K562 (cell line): ENCODE results near the gene TRAF7. TPM values are rescaled to one million over a fixed set of nuclear protein-coding genes. Genes with fewer than 3 reads are reported as not detected.

Experiments
- ADNP ChIP-seq: fragments of 200-800 bp; sonication (Bioruptor generic); IDR thresholded peaks from 2 replicates; pipeline ENCODE4 v1.6.1; 2016; ENCODE audit warnings: missing genetic modification characterization, missing compliant biosample characterization
- CEBPB ChIP-seq: fragments of 450-650 bp; IDR thresholded peaks from 2 replicates; pipeline ENCODE4 v1.6.1; 2016; ENCODE audit warnings: missing genetic modification characterization, missing compliant biosample characterization
- CREBBP ChIP-seq: IDR thresholded peaks from one replicate; pipeline ENCODE4 v1.6.1; 2012; ENCODE audit warnings: low read depth, mild to moderate bottlenecking, control low read depth, inconsistent platforms, low read length
- CTBP1 ChIP-seq: fragments of 450-650 bp; IDR thresholded peaks from 2 replicates; pipeline ENCODE4 v1.6.1; 2016; ENCODE audit warnings: borderline replicate concordance
- DNMT1 ChIP-seq: fragments of 450-650 bp; IDR thresholded peaks from 2 replicates; pipeline ENCODE4 v1.6.1; 2016; ENCODE audit warnings: antibody characterized with exemption, mild to moderate bottlenecking
- HDAC2 ChIP-seq: fragments of 450-650 bp; IDR thresholded peaks from 2 replicates; pipeline ENCODE4 v1.6.1; 2016; ENCODE audit warnings: mild to moderate bottlenecking
- HDAC3 ChIP-seq: fragments of 450-650 bp; IDR thresholded peaks from 2 replicates; pipeline ENCODE4 v1.6.1; 2018; ENCODE audit warnings: borderline replicate concordance, mild to moderate bottlenecking, moderate library complexity; ENCODE audit not compliant: partially characterized antibody
- JUNB ChIP-seq: fragments of 450-650 bp; formaldehyde crosslinking; conservative IDR thresholded peaks from 2 replicates; pipeline ENCODE4 v1.4.0; 2020; ENCODE audit warnings: mild to moderate bottlenecking
- MCM5 ChIP-seq: fragments of 450-650 bp; IDR thresholded peaks from 2 replicates; pipeline ENCODE4 v1.6.1; 2016; ENCODE audit warnings: low read depth
- MEF2A ChIP-seq: IDR thresholded peaks from 2 replicates; pipeline ENCODE4 v1.6.1; 2011; ENCODE audit warnings: low read depth, mild to moderate bottlenecking, low read length, moderate library complexity; ENCODE audit not compliant: control insufficient read depth
- MTF1 ChIP-seq: fragments of 250-450 bp; sonication (Bioruptor Pico); IDR thresholded peaks from 2 replicates; pipeline ENCODE4 v1.9.0; 2021; ENCODE audit warnings: moderate library complexity, mild to moderate bottlenecking, inconsistent platforms, borderline replicate concordance
- NR2F6 ChIP-seq: fragments of 450-650 bp; formaldehyde crosslinking; IDR thresholded peaks from 2 replicates; pipeline ENCODE4 v1.4.0; 2020; ENCODE audit warnings: mild to moderate bottlenecking
- PHF21A ChIP-seq: fragments of 450-650 bp; IDR thresholded peaks from 2 replicates; pipeline ENCODE4 v1.6.1; 2017; ENCODE audit warnings: low read depth, borderline replicate concordance
- POLR3G ChIP-seq: IDR thresholded peaks from 2 replicates; pipeline ENCODE4 v1.6.1; 2011; ENCODE audit not compliant: insufficient read length, insufficient replicate concordance; ENCODE audit errors: extremely low read depth
- TGIF2 ChIP-seq: sonication (generic); formaldehyde crosslinking; IDR thresholded peaks from 2 replicates; pipeline ENCODE4 v1.8.1; 2022; ENCODE audit warnings: mild to moderate bottlenecking, missing genetic modification reagents, moderate library complexity
- ZBTB8A ChIP-seq: fragments of 450-650 bp; IDR thresholded peaks from 2 replicates; pipeline ENCODE4 v1.6.1; 2018; ENCODE audit warnings: mild to moderate bottlenecking, moderate library complexity; ENCODE audit not compliant: partially characterized antibody
- ZC3H4 ChIP-seq: sonication (generic); formaldehyde crosslinking; IDR thresholded peaks from 2 replicates; pipeline ENCODE4 v1.9.0; 2021; ENCODE audit warnings: missing genetic modification reagents, borderline replicate concordance
- ZNF384 ChIP-seq: IDR thresholded peaks from 2 replicates; pipeline ENCODE4 v1.6.1; 2012; ENCODE audit warnings: low read depth, low read length, improper control_type of control experiment
- ZNF518B ChIP-seq: fragments of 250-450 bp; sonication (Bioruptor Pico); IDR thresholded peaks from 2 replicates; pipeline ENCODE4 v1.5.0; 2021; ENCODE audit warnings: mild to moderate bottlenecking, moderate library complexity
- polyA plus RNA-seq, 8 experiments: library from polyadenylated mRNA; depleted of rRNA in 4 of 8; stranded (reverse) in 5 of 8; unstranded in 3 of 8; fragments of >200 nt; fragmentation: Nextera tagmentation in 2 of 8; fragmentation: Illumina TruSeq in 1 of 8; extraction: Ambion mirVana in 2 of 8; extraction: Trizol in 1 of 8; gene quantifications; 2 replicates each; pipeline versions ENCODE4 v1.2.1 to v1.2.3, GENCODE V29; 2011 to 2014; ENCODE audit warnings: inconsistent platforms in 1 of 8, missing spikeins in 1 of 8
- total RNA-seq, 7 experiments: library from RNA; depleted of rRNA in 6 of 7; stranded (reverse); fragments of >200 nt in 6 of 7; fragmentation: Illumina TruSeq in 2 of 7; extraction: Trizol in 2 of 7; gene quantifications; 2 replicates each; pipeline versions ENCODE4 v1.2.1 to v1.2.3, GENCODE V29; 2011 to 2021; ENCODE audit warnings: low replicate concordance in 1 of 7
- TF ChIP-seq, protein P1 (sequence below): sonication (generic); formaldehyde crosslinking; IDR thresholded peaks from 2 replicates; pipeline ENCODE4 v1.4.0; 2020; ENCODE audit warnings: mild to moderate bottlenecking, missing genetic modification reagents
- TF ChIP-seq, protein P2 (sequence below): fragments of 450-650 bp; IDR thresholded peaks from 2 replicates; pipeline ENCODE4 v1.6.1; 2016; ENCODE audit warnings: missing biosample characterization, missing genetic modification characterization
- TF ChIP-seq, protein P3 (sequence below): fragments of 450-650 bp; formaldehyde crosslinking; IDR thresholded peaks from 2 replicates; pipeline ENCODE4 v1.4.0; 2022; ENCODE audit warnings: missing genetic modification characterization

Gene TRAF7
- total and polyA plus RNA-seq, 9 of the 15 experiments (the other 6 are each of a cell fraction or from before 2014, with no cell fraction given): 1.1 to 113 (median 41.6) TPM

- TF ChIP-seq MCM5 (no peak), TGIF2 (CRISPR knock-in tag) (no peak), ZC3H4 (CRISPR knock-in tag) (no peak), CTBP1 (peak; percentile 98), CREBBP (no peak), DNMT1 (no peak), PHF21A (no peak), CEBPB (tag) (peak; percentile 98), NR2F6 (CRISPR knock-in tag) (no peak), POLR3G (no peak), HDAC2 (no peak), MTF1 (CRISPR knock-in tag) (no peak), HDAC3 (no peak), ZBTB8A (no peak), ADNP (tag) (no peak), ZNF518B (CRISPR knock-in tag) (no peak), MEF2A (no peak), JUNB (CRISPR knock-in tag) (no peak), ZNF384 (no peak)
- TF ChIP-seq, protein P1, sequence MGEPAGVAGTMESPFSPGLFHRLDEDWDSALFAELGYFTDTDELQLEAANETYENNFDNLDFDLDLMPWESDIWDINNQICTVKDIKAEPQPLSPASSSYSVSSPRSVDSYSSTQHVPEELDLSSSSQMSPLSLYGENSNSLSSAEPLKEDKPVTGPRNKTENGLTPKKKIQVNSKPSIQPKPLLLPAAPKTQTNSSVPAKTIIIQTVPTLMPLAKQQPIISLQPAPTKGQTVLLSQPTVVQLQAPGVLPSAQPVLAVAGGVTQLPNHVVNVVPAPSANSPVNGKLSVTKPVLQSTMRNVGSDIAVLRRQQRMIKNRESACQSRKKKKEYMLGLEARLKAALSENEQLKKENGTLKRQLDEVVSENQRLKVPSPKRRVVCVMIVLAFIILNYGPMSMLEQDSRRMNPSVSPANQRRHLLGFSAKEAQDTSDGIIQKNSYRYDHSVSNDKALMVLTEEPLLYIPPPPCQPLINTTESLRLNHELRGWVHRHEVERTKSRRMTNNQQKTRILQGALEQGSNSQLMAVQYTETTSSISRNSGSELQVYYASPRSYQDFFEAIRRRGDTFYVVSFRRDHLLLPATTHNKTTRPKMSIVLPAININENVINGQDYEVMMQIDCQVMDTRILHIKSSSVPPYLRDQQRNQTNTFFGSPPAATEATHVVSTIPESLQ (CRISPR knock-in tag): no peak
- TF ChIP-seq, protein P2, sequence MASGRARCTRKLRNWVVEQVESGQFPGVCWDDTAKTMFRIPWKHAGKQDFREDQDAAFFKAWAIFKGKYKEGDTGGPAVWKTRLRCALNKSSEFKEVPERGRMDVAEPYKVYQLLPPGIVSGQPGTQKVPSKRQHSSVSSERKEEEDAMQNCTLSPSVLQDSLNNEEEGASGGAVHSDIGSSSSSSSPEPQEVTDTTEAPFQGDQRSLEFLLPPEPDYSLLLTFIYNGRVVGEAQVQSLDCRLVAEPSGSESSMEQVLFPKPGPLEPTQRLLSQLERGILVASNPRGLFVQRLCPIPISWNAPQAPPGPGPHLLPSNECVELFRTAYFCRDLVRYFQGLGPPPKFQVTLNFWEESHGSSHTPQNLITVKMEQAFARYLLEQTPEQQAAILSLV (tag): no peak
- TF ChIP-seq, protein P3, sequence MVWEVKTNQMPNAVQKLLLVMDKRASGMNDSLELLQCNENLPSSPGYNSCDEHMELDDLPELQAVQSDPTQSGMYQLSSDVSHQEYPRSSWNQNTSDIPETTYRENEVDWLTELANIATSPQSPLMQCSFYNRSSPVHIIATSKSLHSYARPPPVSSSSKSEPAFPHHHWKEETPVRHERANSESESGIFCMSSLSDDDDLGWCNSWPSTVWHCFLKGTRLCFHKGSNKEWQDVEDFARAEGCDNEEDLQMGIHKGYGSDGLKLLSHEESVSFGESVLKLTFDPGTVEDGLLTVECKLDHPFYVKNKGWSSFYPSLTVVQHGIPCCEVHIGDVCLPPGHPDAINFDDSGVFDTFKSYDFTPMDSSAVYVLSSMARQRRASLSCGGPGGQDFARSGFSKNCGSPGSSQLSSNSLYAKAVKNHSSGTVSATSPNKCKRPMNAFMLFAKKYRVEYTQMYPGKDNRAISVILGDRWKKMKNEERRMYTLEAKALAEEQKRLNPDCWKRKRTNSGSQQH: no peak
These were observed 67.8 kb downstream of the TRAF7 start, which contains the start of gene E4F1 (continued) for GRCh38 chr16:2223221-2223941.
